Measurements from ENCODE around the gene IL22.

The IL22 gene

GRCh38 chr12:68253504-68253903 lies at the start of gene IL22:
Gene IL22 (minus strand): TSS chr12:68253604. CDS start chr12:68253448, 156 bp downstream.
- DNase-seq, result no peak

GRCh38 chr12:68297929-68298328 lies 44.5 kb upstream of the IL22 start:
- no peak for DNase-seq

GRCh38 chr12:68294251-68294650 lies 40.8 kb upstream of the IL22 start:
- no peak for DNase-seq

- no peak for DNase-seq
Observed at GRCh38 chr12:68293347-68293746, 39.9 kb upstream of the IL22 start.

- DNase-seq, result no peak
Observed at GRCh38 chr12:68292151-68292943, 38.9 kb upstream of the IL22 start.

GRCh38 chr12:68291396-68292036 lies 38.1 kb upstream of the IL22 start:
- no peak for DNase-seq

- DNase-seq, result no peak
Observed at GRCh38 chr12:68290126-68290525, 36.7 kb upstream of the IL22 start.

- DNase-seq, result no peak
Observed at GRCh38 chr12:68287106-68287505, 33.7 kb upstream of the IL22 start.

- DNase-seq, result no peak
Observed at GRCh38 chr12:68286396-68286795, 33.0 kb upstream of the IL22 start.

- DNase-seq, result no peak
Observed at GRCh38 chr12:68285541-68285940, 32.1 kb upstream of the IL22 start.

- no peak for DNase-seq
Observed at GRCh38 chr12:68281322-68282077, 28.1 kb upstream of the IL22 start.

GRCh38 chr12:68280240-68280639 lies 26.8 kb upstream of the IL22 start:
- no peak for DNase-seq

- no peak for DNase-seq
Observed at GRCh38 chr12:68279227-68280054, 26.0 kb upstream of the IL22 start.

GRCh38 chr12:68276402-68276930 lies 23.1 kb upstream of the IL22 start:
- no peak for DNase-seq

GRCh38 chr12:68272732-68273131 lies 19.3 kb upstream of the IL22 start:
- DNase-seq, result no peak

GRCh38 chr12:68271346-68271745 lies 17.9 kb upstream of the IL22 start:
- DNase-seq, result no peak

GRCh38 chr12:68270358-68270757 lies 17.0 kb upstream of the IL22 start:
- no peak for DNase-seq

GRCh38 chr12:68269779-68270178 lies 16.4 kb upstream of the IL22 start:
- no peak for DNase-seq

- DNase-seq, result no peak
Observed at GRCh38 chr12:68268967-68269366, 15.6 kb upstream of the IL22 start.

GRCh38 chr12:68267892-68268396 lies 14.5 kb upstream of the IL22 start:
- no peak for DNase-seq

GRCh38 chr12:68264857-68265256 lies 11.5 kb upstream of the IL22 start:
- DNase-seq, result no peak

GRCh38 chr12:68264158-68264855 lies 10.9 kb upstream of the IL22 start:
- DNase-seq, result no peak
